GM21423 (cell line): ENCODE measurements around the gene MRPS6.

ENCODE experiments used
- ATAC-seq: cut with Tn5 transposase; IDR thresholded peaks from one replicate; pipeline ENCODE4 v1.9.1; 2021; ENCODE audit warnings: mild to moderate bottlenecking, moderate library complexity; ENCODE audit not compliant: unreplicated experiment

The MRPS6 gene

GRCh38 chr21:34131586-34131985 lies 58.2 kb downstream of the MRPS6 start:
- no peak for ATAC-seq

- ATAC-seq, result no peak
Measured at GRCh38 chr21:34132202-34132601, 58.8 kb downstream of the MRPS6 start.

GRCh38 chr21:34132926-34133325 lies 59.5 kb downstream of the MRPS6 start:
- ATAC-seq, result no peak

- ATAC-seq, result no peak
Measured at GRCh38 chr21:34133392-34133791, 60.0 kb downstream of the MRPS6 start.

- ATAC-seq, result no peak
Measured at GRCh38 chr21:34133802-34134201, 60.4 kb downstream of the MRPS6 start.

- ATAC-seq, result no peak
Measured at GRCh38 chr21:34135330-34135729, 62.0 kb downstream of the MRPS6 start.

- ATAC-seq, result no peak
Measured at GRCh38 chr21:34141373-34141772, 68.0 kb downstream of the MRPS6 start.

- no peak for ATAC-seq
Measured at GRCh38 chr21:34143685-34144182, 70.4 kb downstream of the MRPS6 start.

- no peak for ATAC-seq
Measured at GRCh38 chr21:34144224-34144623, 70.8 kb downstream of the MRPS6 start.

- no peak for ATAC-seq
Measured at GRCh38 chr21:34147792-34148418, 74.5 kb downstream of the MRPS6 start.

GRCh38 chr21:34148419-34148804 lies 75.0 kb downstream of the MRPS6 start:
- ATAC-seq, result no peak

- no peak for ATAC-seq
Measured at GRCh38 chr21:34148826-34149558, 75.6 kb downstream of the MRPS6 start.

- no peak for ATAC-seq
Measured at GRCh38 chr21:34152500-34152899, 79.1 kb downstream of the MRPS6 start.

- ATAC-seq, result no peak
Measured at GRCh38 chr21:34154878-34155277, 81.5 kb downstream of the MRPS6 start.

GRCh38 chr21:34156957-34157356 lies 83.6 kb downstream of the MRPS6 start:
- no peak for ATAC-seq

- no peak for ATAC-seq
Measured at GRCh38 chr21:34157521-34157920, 84.1 kb downstream of the MRPS6 start.

GRCh38 chr21:34158866-34159835 lies 85.8 kb downstream of the MRPS6 start:
- no peak for ATAC-seq

GRCh38 chr21:34166468-34166867 lies 93.1 kb downstream of the MRPS6 start:
- no peak for ATAC-seq

GRCh38 chr21:34170886-34171285 lies 97.5 kb downstream of the MRPS6 start:
- no peak for ATAC-seq

GRCh38 chr21:34174470-34174869 lies 101.1 kb downstream of the MRPS6 start:
- no peak for ATAC-seq

- ATAC-seq, result no peak
Measured at GRCh38 chr21:34176448-34176847, 103.1 kb downstream of the MRPS6 start.
